CD4-positive, alpha-beta T cell treated with Interleukin-21 for 1 hour (primary cell): ENCODE data around the gene TEX2.
"Not testable (repeated sequence)": the region's sequence is repeated elsewhere in the genome, so short reads cannot be mapped to it uniquely, and the experiment has no call there.

Source experiments
- DNase-seq: peaks from one replicate; pipeline ENCODE4 v3.0.0-alpha.2; 2020

Gene TEX2

GRCh38 chr17:64178011-64178825, 84.8 kb downstream of the TEX2 start:
- DNase-seq, result no peak

GRCh38 chr17:64177311-64178010, 85.6 kb downstream of the TEX2 start:
- no peak for DNase-seq

GRCh38 chr17:64176556-64176955, 86.5 kb downstream of the TEX2 start:
- no peak for DNase-seq

DNA sequence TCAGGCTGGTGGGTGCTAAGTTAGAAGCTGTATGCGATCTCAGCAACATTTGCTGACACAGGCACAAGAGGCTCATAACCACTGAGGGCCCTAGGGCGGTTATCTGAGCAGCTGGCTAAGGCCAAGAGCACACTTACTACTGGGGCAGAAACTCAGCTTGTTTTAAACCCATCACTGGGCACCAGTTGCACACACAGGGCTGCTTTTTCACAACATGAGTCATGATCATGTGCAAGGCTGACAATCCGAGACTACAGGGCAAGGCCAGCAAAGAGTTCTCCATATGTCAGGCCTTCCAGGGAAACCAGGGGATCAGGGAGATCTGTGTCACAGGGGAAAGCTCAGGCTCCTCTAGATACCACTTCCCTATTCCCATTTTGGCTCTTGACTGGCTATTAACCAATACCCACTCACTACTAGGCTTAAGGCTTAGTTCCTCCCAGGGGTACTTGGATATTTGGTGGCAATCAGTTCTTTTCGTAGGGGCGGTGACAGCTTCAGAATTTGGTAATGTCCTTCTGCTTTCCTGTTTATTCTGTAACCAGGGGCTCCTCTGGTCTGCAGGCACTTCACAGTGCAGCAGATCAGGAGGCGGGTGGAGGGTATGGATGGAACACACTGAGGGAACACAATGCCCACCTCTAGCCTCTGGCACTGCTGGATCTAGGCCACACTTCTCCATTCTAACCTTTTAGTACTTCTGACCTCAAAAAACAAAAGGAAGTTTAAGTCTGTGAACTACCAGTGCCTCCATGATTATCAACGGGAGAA, 88.2 kb downstream of the TEX2 start:
- DNase-seq, result peak; percentile 19

DNA sequence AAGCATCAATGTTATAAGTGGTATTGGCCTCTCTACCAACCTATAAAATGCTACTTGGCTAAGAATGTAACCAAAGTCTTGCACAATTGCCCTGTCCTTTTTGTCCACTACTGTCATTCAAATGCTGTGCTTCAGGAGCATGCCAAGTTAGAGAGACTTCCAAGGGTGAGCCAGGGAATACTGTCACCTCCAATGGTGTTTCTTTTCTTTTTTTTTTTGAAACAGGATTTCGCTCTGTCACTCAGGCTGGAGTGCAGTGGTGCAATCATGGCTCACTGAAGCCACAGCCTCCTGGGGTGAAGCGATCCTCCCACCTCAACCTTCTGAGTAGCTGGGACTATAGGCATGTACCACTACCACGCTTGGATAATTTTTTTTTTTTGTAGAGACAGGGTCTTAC, 89.4 kb downstream of the TEX2 start:
- no peak for DNase-seq

- no peak for DNase-seq
These were observed 90.5 kb downstream of the TEX2 start for GRCh38 chr17:64172510-64172909.

DNA sequence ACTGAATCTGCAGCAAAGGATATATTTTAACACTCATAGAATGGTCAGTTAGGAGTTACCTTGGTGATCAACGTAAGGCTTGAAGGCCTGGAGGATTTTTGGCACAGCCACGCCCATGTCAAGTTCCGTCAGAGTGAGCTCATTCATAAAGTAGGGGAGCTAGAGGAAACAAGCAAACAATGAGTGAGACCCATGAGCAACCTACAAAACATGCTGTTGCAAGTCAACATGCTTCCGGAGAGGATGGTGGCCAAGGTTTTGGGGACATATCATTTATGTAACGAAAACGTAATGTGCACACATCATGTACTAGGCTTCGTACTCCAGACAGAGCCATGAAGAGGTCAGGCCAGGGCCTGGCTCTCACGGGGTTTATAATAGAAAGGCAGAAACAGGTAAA, 92.0 kb downstream of the TEX2 start:
- DNase-seq, result no peak

DNA sequence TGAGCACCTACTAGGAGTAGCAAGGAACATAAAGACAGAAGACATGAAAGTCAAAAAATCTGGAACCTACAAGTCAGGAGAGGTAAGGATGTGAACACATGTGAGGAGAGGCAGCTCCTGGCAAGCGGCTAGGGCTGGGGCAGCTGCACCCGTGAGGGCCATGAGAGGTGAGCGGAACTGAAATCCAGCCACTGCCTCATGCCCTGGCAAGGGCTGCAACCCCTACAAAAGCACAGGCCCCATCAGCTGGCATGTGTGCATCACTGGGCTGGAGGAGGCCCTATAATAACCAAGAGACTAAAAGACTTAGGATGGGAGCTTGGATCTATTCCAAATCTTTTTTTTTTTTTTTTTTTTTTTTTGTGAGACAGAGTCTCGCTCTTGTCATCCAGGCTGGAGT, 92.8 kb downstream of the TEX2 start:
- no peak for DNase-seq

- not testable (repeated sequence) for DNase-seq
These were observed 95.4 kb downstream of the TEX2 start for GRCh38 chr17:64167666-64168065.

GRCh38 chr17:64166876-64167275, 96.2 kb downstream of the TEX2 start:
- no peak for DNase-seq

GRCh38 chr17:64165347-64165746, 97.7 kb downstream of the TEX2 start:
- no peak for DNase-seq

DNA sequence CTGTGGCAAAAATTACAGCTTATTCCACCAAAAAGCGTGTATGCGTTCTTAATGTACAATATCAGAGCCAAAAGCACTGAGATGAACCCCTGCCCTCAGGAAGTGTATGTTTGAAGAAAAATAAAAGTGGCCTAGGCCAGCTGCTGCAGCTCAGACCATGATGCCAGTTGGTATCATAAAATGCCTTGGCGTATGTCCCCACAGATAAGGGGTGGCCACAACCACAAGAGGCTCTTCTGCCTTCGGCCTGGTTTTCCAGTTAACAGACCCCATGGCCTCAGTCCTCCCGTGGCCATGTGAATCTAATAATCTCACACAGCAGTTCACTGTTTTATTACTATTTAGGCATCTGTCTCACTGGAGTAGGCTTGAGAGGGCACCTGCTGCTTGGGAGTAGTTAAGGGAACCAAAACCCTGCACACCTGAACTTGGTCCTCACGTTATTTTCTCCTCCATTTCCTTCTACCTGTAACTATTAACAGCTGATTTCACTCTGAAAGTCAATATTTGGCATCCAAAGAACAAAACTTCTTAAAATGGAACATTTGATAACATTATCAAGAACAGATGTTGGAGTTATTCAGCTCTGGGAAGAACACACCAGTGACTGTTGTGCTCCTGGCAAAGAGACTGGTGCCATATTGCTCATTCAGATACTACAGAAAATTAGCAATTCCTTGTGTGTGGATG, 98.3 kb downstream of the TEX2 start:
- DNase-seq, result no peak

DNA sequence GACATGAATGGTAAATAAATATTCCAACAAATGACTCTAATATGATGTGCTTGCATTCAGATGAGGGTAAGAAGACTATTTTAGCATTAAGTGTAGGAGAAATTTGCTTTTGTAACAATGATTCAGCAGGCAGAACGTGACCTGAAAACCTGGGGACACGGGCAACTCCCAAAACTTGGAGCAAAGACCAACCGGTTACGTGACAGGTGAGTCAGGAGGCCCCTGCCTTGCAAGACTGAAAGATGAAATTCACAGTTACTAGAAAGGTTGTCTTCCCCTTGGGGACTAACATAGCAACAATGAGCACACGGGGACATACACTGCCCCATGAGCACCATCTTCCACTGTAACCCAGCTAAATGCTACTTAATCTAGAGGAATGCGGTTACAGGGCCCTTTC, 99.6 kb downstream of the TEX2 start:
- no peak for DNase-seq

- DNase-seq, result no peak
These were observed 100.5 kb downstream of the TEX2 start for GRCh38 chr17:64162554-64162953.

- DNase-seq, result no peak
These were observed 101.5 kb downstream of the TEX2 start for GRCh38 chr17:64161380-64162176.

DNA sequence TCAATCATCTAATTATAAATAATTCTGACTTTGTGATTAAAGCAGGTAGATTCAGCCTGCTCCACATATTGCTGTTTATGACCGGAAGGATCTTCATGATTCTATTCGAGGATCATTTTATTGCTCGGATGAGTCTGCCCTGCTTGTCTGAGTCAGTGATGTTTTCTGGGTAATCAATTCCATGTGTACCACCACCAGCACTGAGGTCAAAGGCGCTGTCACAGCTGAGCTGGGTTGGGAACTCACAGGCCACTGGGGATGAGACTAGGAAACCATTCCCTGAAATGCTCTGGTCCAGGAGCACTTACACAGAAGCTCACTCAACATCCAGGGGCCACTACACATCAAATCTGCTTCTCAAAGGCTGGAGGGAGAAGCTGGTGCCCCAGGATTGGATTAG, 102.7 kb downstream of the TEX2 start:
- no peak for DNase-seq

GRCh38 chr17:64158831-64159590, 104.0 kb downstream of the TEX2 start:
- DNase-seq, result no peak

- DNase-seq, result no peak
These were observed 104.7 kb downstream of the TEX2 start for GRCh38 chr17:64158406-64158805.

GRCh38 chr17:64157669-64158180, 105.3 kb downstream of the TEX2 start:
- no peak for DNase-seq

DNA sequence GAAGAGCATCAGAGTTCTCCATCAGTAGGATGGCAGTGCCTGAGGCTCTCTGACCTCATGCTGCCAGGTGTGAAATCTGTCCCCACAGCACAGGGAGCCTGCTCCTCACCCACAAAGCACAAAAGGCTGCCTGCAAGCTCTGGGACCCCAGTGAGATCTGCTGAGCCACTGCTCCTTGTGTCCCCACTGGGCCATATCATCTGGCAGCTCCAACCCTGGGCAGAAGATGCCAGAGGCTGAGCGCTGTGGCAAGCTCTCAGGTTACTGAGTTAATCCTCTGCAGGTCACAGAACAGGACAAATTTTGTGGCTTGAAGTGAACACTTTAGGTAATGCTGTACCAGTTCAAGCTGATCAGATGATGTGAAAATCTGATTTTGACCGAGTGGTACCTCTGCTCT, 106.4 kb downstream of the TEX2 start:
- no peak for DNase-seq
